ENCODE results near the gene FGD5.
"Not testable (repeated sequence)": the region's sequence is repeated elsewhere in the genome, so short reads cannot be mapped to it uniquely, and the experiment has no call there.

FGD5 gene

GRCh38 chr3:14879211-14879874, 60.6 kb downstream of the FGD5 start:
- DNase-seq = no peak

GRCh38 chr3:14880447-14881106, 61.8 kb downstream of the FGD5 start:
- DNase-seq = no peak

GRCh38 chr3:14883226-14883625, 64.5 kb downstream of the FGD5 start:
- no peak for DNase-seq

GRCh38 chr3:14884665-14885064, 65.9 kb downstream of the FGD5 start:
- DNase-seq = no peak

GRCh38 chr3:14885307-14885706, 66.5 kb downstream of the FGD5 start:
- DNase-seq = no peak

GRCh38 chr3:14886101-14886500, 67.3 kb downstream of the FGD5 start:
- no peak for DNase-seq

- DNase-seq = no peak
Measured at GRCh38 chr3:14889205-14889604, 70.4 kb downstream of the FGD5 start.

GRCh38 chr3:14889943-14890342, 71.2 kb downstream of the FGD5 start:
- no peak for DNase-seq

- no peak for DNase-seq
Measured at GRCh38 chr3:14890476-14890875, 71.7 kb downstream of the FGD5 start.

GRCh38 chr3:14891135-14892132, 72.7 kb downstream of the FGD5 start:
- DNase-seq = no peak

GRCh38 chr3:14892226-14892625, 73.5 kb downstream of the FGD5 start:
- DNase-seq = no peak

- no peak for DNase-seq
Measured at GRCh38 chr3:14894085-14894484, 75.3 kb downstream of the FGD5 start.

- DNase-seq = no peak
Measured at GRCh38 chr3:14897266-14897665, 78.5 kb downstream of the FGD5 start.

GRCh38 chr3:14898929-14899328, 80.2 kb downstream of the FGD5 start:
- no peak for DNase-seq

GRCh38 chr3:14899993-14900618, 81.3 kb downstream of the FGD5 start:
- no peak for DNase-seq

GRCh38 chr3:14900881-14901873, 82.4 kb downstream of the FGD5 start:
- DNase-seq = no peak

- DNase-seq = no peak
Measured at GRCh38 chr3:14902719-14903118, 84.0 kb downstream of the FGD5 start.

- not testable (repeated sequence) for DNase-seq
Measured at GRCh38 chr3:14903501-14903900, 84.7 kb downstream of the FGD5 start.

- no peak for DNase-seq
Measured at GRCh38 chr3:14905055-14905657, 86.4 kb downstream of the FGD5 start.

- DNase-seq = no peak
Measured at GRCh38 chr3:14906355-14906971, 87.7 kb downstream of the FGD5 start.

Measured in CD4-positive, alpha-beta T cell treated with Interleukin-15 for 1 hour (primary cell).